ENCODE measurements around the gene CHCHD4. TPM values are rescaled to one million over a fixed set of nuclear protein-coding genes. Genes with fewer than 3 reads are reported as not detected.
A peak's percentile ranks its signal among the peaks of the same experiment; 100 is the strongest.
"Not testable (repeated sequence)": the region's sequence is repeated elsewhere in the genome, so short reads cannot be mapped to it uniquely, and the experiment has no call there.

CHCHD4 gene
- polyA plus RNA-seq, 1 donor (not counting 4 experiments of a cell fraction or from before 2014, with no cell fraction given) = 22.1 TPM

DNA sequence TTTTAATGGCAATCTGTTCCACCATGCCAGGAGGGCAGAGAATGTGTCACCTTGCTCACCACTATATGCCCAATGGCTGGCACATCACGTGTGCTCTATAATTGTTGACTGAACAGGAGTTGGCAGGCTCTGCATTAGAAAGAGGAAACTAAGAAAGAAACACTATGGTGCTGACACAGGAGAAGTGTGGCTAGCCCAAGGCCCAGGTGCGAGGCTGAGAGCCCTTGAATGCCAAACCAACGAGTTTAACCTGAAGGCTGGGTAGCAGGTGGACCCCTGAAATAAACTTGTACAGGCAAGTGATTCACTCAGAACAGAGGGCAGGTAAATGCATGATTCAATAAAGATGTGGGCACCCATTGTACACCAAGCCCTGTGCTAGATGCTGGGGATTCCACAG lies 2.4 kb downstream of the CHCHD4 start:
- no peak overlapping the region for H3K27ac ChIP-seq (ENCODE audit: control insufficient read depth, insufficient read depth, low read length)
- DNase-seq (ENCODE audit: low read depth, low spot score) = no peak
- no peak overlapping the region for H3K4me3 ChIP-seq (ENCODE audit: control insufficient read depth in 2 of 3, extremely low read depth in 1 of 3, insufficient read depth in 2 of 3, low read depth in 1 of 3, low read length in 3 of 3)
- peaks cover 42% of the 10 kb centered on the region for H3K4me1 ChIP-seq (ENCODE audit: control insufficient read depth, extremely low read depth, insufficient read depth, low read length)
- no peaks in the 10 kb centered on the region for H3K9me3 ChIP-seq (ENCODE audit: control insufficient read depth, low read depth, low read length)
- H3K9me1 ChIP-seq (ENCODE audit: control insufficient read depth, extremely low read depth, insufficient read depth, low read length) = no peaks in the 10 kb centered on the region
- peaks cover 15% of the 10 kb centered on the region for H4K20me1 ChIP-seq (ENCODE audit: control insufficient read depth, extremely low read depth, insufficient read depth, low read length)
- peaks cover 58% of the 10 kb centered on the region for H3K79me2 ChIP-seq (ENCODE audit: control insufficient read depth, insufficient read depth, low read length)
- no peaks in the 10 kb centered on the region for H3K27me3 ChIP-seq (ENCODE audit: control insufficient read depth, extremely low read depth, insufficient read depth, low read length)
- H3K9ac ChIP-seq (ENCODE audit: control insufficient read depth, extremely low read depth, insufficient read depth, low read length) = no peak overlapping the region
- H3K36me3 ChIP-seq (ENCODE audit: control insufficient read depth in 2 of 2, extremely low read depth in 1 of 2, insufficient read depth in 2 of 2, low read length in 2 of 2) = peaks cover 11 to 20% of the 10 kb centered on the region in 2 experiments
- TF ChIP-seq EZH2 (IDR thresholded peaks at IDR 0.05; ENCODE audit: low read length) = no peak
- TF ChIP-seq, protein P1, sequence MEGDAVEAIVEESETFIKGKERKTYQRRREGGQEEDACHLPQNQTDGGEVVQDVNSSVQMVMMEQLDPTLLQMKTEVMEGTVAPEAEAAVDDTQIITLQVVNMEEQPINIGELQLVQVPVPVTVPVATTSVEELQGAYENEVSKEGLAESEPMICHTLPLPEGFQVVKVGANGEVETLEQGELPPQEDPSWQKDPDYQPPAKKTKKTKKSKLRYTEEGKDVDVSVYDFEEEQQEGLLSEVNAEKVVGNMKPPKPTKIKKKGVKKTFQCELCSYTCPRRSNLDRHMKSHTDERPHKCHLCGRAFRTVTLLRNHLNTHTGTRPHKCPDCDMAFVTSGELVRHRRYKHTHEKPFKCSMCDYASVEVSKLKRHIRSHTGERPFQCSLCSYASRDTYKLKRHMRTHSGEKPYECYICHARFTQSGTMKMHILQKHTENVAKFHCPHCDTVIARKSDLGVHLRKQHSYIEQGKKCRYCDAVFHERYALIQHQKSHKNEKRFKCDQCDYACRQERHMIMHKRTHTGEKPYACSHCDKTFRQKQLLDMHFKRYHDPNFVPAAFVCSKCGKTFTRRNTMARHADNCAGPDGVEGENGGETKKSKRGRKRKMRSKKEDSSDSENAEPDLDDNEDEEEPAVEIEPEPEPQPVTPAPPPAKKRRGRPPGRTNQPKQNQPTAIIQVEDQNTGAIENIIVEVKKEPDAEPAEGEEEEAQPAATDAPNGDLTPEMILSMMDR (optimal IDR thresholded peaks at IDR 0.05 in 1 of 3, IDR thresholded peaks at IDR 0.05 in 1 of 3, conservative IDR thresholded peaks at IDR 0.05 in 1 of 3; ENCODE audit: extremely low read depth in 1 of 3, insufficient read depth in 2 of 3, low read length in 3 of 3) = no peak
- peak overlapping the region; percentile 74 for H3K4me2 ChIP-seq (ENCODE audit: control insufficient read depth, extremely low read depth, insufficient read depth, low read depth, low read length)
- no peak overlapping the region for H2AFZ ChIP-seq (ENCODE audit: control insufficient read depth, low read length)
- dilution Hi-C loops (cut with MboI; ENCODE audit: extremely low pct_ligation_motif_present, low sequenced_read_pairs) = no loop called here
- FAIRE-seq = no peak

DNA sequence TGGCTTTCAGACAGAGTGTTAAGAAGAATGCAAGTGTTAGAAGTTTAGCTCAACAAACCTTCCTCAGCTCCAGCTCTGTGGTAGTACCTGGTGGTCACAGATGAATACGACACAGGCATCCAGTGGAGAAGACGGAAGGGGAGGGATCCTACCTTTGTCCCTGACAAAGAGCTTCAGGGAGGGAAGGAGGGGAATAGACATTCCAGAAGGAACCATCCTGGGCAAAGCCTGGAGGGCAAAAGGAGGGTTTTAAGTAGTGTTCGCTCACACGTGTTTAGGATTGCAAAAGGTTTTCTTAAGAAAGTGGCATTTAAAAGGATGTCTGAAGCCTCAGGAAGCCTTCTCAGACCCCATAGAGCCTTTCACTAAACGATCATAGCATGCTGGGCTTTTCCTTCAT lies 2.8 kb downstream of the CHCHD4 start:
- Histone ChIP-seq H3K9me3 (ENCODE audit: control insufficient read depth, low read depth, low read length) (no peaks in the 10 kb centered on the region), H3K79me2 (ENCODE audit: control insufficient read depth, insufficient read depth, low read length) (peaks cover 54% of the 10 kb centered on the region), H3K9ac (ENCODE audit: control insufficient read depth, extremely low read depth, insufficient read depth, low read length) (no peak overlapping the region), H3K27ac (ENCODE audit: control insufficient read depth, insufficient read depth, low read length) (no peak overlapping the region), H4K20me1 (ENCODE audit: control insufficient read depth, extremely low read depth, insufficient read depth, low read length) (peaks cover 10% of the 10 kb centered on the region), H3K4me1 (ENCODE audit: control insufficient read depth, extremely low read depth, insufficient read depth, low read length) (peaks cover 38% of the 10 kb centered on the region), H3K4me2 (ENCODE audit: control insufficient read depth, extremely low read depth, insufficient read depth, low read depth, low read length) (peak overlapping the region; percentile 74), H3K27me3 (ENCODE audit: control insufficient read depth, extremely low read depth, insufficient read depth, low read length) (no peaks in the 10 kb centered on the region), H3K4me3 (ENCODE audit: control insufficient read depth in 2 of 3, extremely low read depth in 1 of 3, insufficient read depth in 2 of 3, low read depth in 1 of 3, low read length in 3 of 3) (no peak overlapping the region), H3K9me1 (ENCODE audit: control insufficient read depth, extremely low read depth, insufficient read depth, low read length) (no peaks in the 10 kb centered on the region), H2AFZ (ENCODE audit: control insufficient read depth, low read length) (no peak overlapping the region), H3K36me3 (ENCODE audit: control insufficient read depth in 2 of 2, extremely low read depth in 1 of 2, insufficient read depth in 2 of 2, low read length in 2 of 2) (peaks cover 9 to 19% of the 10 kb centered on the region in 2 experiments)
- no peak for DNase-seq (ENCODE audit: low read depth, low spot score)
- FAIRE-seq = no peak
- dilution Hi-C loops (cut with MboI; ENCODE audit: extremely low pct_ligation_motif_present, low sequenced_read_pairs) = no loop called here
- TF ChIP-seq EZH2 (IDR thresholded peaks at IDR 0.05; ENCODE audit: low read length) = no peak

DNA sequence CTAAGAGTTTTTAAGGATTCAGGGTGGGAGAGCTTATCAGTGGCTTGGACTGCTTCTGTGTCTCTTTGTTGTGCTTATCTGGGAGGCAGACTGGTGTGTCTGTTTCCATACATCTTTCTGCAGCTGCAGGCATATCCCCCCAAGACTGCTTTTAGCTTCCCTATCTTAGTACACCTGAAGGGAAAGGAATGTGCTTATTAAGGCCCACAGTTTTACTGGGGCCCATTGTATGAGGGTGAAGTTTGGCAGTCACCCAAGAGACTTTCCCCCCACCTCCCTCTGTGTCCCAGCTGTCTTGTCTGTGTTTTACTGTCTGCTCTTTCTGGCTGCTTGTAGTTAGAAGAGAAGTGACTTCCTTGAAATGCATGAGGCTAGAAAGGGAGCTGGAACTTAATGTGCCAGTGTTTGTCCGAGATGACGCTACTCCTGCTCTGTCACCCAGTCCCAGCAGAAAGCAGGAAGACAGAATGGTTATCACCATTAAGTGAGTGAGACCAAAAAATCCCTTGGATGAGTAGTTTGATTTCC lies 3.7 kb downstream of the CHCHD4 start:
- H3K4me3 ChIP-seq (ENCODE audit: control insufficient read depth in 2 of 3, extremely low read depth in 1 of 3, insufficient read depth in 2 of 3, low read depth in 1 of 3, low read length in 3 of 3); H2AFZ ChIP-seq (ENCODE audit: control insufficient read depth, low read length); H4K20me1 ChIP-seq (ENCODE audit: control insufficient read depth, extremely low read depth, insufficient read depth, low read length); H3K27me3 ChIP-seq (ENCODE audit: control insufficient read depth, extremely low read depth, insufficient read depth, low read length); dilution Hi-C loops (cut with MboI; ENCODE audit: extremely low pct_ligation_motif_present, low sequenced_read_pairs); H3K27ac ChIP-seq (ENCODE audit: control insufficient read depth, insufficient read depth, low read length); H3K9me1 ChIP-seq (ENCODE audit: control insufficient read depth, extremely low read depth, insufficient read depth, low read length); H3K4me2 ChIP-seq (ENCODE audit: control insufficient read depth, extremely low read depth, insufficient read depth, low read depth, low read length); DNase-seq (ENCODE audit: low read depth, low spot score); H3K9me3 ChIP-seq (ENCODE audit: control insufficient read depth, low read depth, low read length); FAIRE-seq; H3K9ac ChIP-seq (ENCODE audit: control insufficient read depth, extremely low read depth, insufficient read depth, low read length): not testable (repeated sequence)
- Histone ChIP-seq H3K79me2 (ENCODE audit: control insufficient read depth, insufficient read depth, low read length) (peaks cover 46% of the 10 kb centered on the region), H3K36me3 (ENCODE audit: control insufficient read depth in 2 of 2, extremely low read depth in 1 of 2, insufficient read depth in 2 of 2, low read length in 2 of 2) (peaks cover 13 to 20% of the 10 kb centered on the region in 2 experiments), H3K4me1 (ENCODE audit: control insufficient read depth, extremely low read depth, insufficient read depth, low read length) (peaks cover 29% of the 10 kb centered on the region)

Measured in keratinocyte (primary cell).